GM19035 (cell line): ENCODE data around the gene CLEC3A.
"Not testable (repeated sequence)": the region's sequence is repeated elsewhere in the genome, so short reads cannot be mapped to it uniquely, and the experiment has no call there.

Source experiments
- ATAC-seq: cut with Tn5 transposase; IDR thresholded peaks from one replicate; pipeline ENCODE4 v1.9.1; 2021; ENCODE audit not compliant: unreplicated experiment

CLEC3A gene

GRCh38 chr16:78022347-78023060 is at the start of gene CLEC3A:
Gene CLEC3A (plus strand): TSS chr16:78022548. CDS start chr16:78022627, 79 bp downstream.
- no peak for ATAC-seq

- ATAC-seq: no peak
These were observed 47.5 kb upstream of the CLEC3A start for GRCh38 chr16:77974883-77975282.

- no peak for ATAC-seq
These were observed 46.4 kb upstream of the CLEC3A start for GRCh38 chr16:77975942-77976341.

- no peak for ATAC-seq
These were observed 45.0 kb upstream of the CLEC3A start for GRCh38 chr16:77977339-77977738.

- ATAC-seq: no peak
These were observed 37.2 kb upstream of the CLEC3A start for GRCh38 chr16:77985111-77985510.

GRCh38 chr16:77986011-77986740 is 36.2 kb upstream of the CLEC3A start:
- ATAC-seq: no peak

- no peak for ATAC-seq
These were observed 34.5 kb upstream of the CLEC3A start for GRCh38 chr16:77987810-77988209.

- no peak for ATAC-seq
These were observed 32.5 kb upstream of the CLEC3A start for GRCh38 chr16:77989846-77990245.

GRCh38 chr16:77991701-77992100 is 30.6 kb upstream of the CLEC3A start:
- ATAC-seq: no peak

- ATAC-seq: not testable (repeated sequence)
These were observed 30.0 kb upstream of the CLEC3A start for GRCh38 chr16:77992381-77992780.

- no peak for ATAC-seq
These were observed 29.0 kb upstream of the CLEC3A start for GRCh38 chr16:77993111-77993985.

GRCh38 chr16:77995843-77996455 is 26.4 kb upstream of the CLEC3A start:
- no peak for ATAC-seq

GRCh38 chr16:77998350-77999023 is 23.9 kb upstream of the CLEC3A start:
- no peak for ATAC-seq

GRCh38 chr16:78001451-78002025 is 20.8 kb upstream of the CLEC3A start:
- no peak for ATAC-seq

- peak; percentile 99 for ATAC-seq
These were observed 19.3 kb upstream of the CLEC3A start for GRCh38 chr16:78002915-78003538.

- no peak for ATAC-seq
These were observed 17.8 kb upstream of the CLEC3A start for GRCh38 chr16:78004517-78004916.

- ATAC-seq: no peak
These were observed 16.5 kb upstream of the CLEC3A start for GRCh38 chr16:78005881-78006280.

GRCh38 chr16:78007121-78007520 is 15.2 kb upstream of the CLEC3A start:
- no peak for ATAC-seq

GRCh38 chr16:78024159-78024558 is 1.8 kb downstream of the CLEC3A start:
- no peak for ATAC-seq

GRCh38 chr16:78025631-78026030 is 3.3 kb downstream of the CLEC3A start:
- ATAC-seq: no peak
